Adrenal gland (tissue), 5 donors: Measurements from ENCODE around the gene ARHGEF33.

Source experiments
- POLR2A ChIP-seq, 2 donors: fragments of 450-650 bp; IDR thresholded peaks; one replicate each; pipeline ENCODE4 v1.6.1; 2017; ENCODE audit warnings: antibody characterized with exemption in 2 of 2, mild to moderate bottlenecking in 2 of 2, moderate library complexity in 1 of 2
- TF ChIP-seq, protein P1 (sequence below), 6 experiments: fragments of 450-650 bp in 4 of 6; fragments of 200-600 bp in 2 of 6; sonication (generic) in 1 of 6; IDR thresholded peaks; 1 replicate in 5 of 6; 2 replicates in 1 of 6; pipeline versions ENCODE4 v1.5.1 to v1.8.0; 2016 to 2021; ENCODE audit warnings: antibody characterized with exemption in 6 of 6, mild to moderate bottlenecking in 2 of 6, moderate library complexity in 1 of 6
- donor health status: DM: no; HTN: no; CAD: no.

- TF ChIP-seq, protein P1, sequence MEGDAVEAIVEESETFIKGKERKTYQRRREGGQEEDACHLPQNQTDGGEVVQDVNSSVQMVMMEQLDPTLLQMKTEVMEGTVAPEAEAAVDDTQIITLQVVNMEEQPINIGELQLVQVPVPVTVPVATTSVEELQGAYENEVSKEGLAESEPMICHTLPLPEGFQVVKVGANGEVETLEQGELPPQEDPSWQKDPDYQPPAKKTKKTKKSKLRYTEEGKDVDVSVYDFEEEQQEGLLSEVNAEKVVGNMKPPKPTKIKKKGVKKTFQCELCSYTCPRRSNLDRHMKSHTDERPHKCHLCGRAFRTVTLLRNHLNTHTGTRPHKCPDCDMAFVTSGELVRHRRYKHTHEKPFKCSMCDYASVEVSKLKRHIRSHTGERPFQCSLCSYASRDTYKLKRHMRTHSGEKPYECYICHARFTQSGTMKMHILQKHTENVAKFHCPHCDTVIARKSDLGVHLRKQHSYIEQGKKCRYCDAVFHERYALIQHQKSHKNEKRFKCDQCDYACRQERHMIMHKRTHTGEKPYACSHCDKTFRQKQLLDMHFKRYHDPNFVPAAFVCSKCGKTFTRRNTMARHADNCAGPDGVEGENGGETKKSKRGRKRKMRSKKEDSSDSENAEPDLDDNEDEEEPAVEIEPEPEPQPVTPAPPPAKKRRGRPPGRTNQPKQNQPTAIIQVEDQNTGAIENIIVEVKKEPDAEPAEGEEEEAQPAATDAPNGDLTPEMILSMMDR (IDR thresholded peaks at IDR 0.05): no peak
- no peak for TF ChIP-seq POLR2A (IDR thresholded peaks at IDR 0.05)
Measured at GRCh38 chr2:38905251-38905650, 15.6 kb downstream of the ARHGEF33 start.
